GM10266 (cell line): ENCODE results near the gene CCDC69.

Experiments used
- DNase-seq: peaks from one replicate; pipeline ENCODE4 v3.0.0; 2012; ENCODE audit errors: extremely low spot score
- CTCF ChIP-seq: IDR thresholded peaks from 2 replicates; pipeline ENCODE4 v1.5.1; 2012; ENCODE audit warnings: mild to moderate bottlenecking, low read depth; ENCODE audit not compliant: control insufficient read depth, insufficient read depth; ENCODE audit errors: missing control alignments

Gene CCDC69

GRCh38 chr5:151252762-151253604 is 29.1 kb upstream of the CCDC69 start, which contains the start of gene GM2A:
GM2A (plus strand) TSS chr5:151253185; CDS start chr5:151253217, 32 bp downstream.
- peak; percentile 93 for DNase-seq
- TF ChIP-seq CTCF, result no peak

DNA sequence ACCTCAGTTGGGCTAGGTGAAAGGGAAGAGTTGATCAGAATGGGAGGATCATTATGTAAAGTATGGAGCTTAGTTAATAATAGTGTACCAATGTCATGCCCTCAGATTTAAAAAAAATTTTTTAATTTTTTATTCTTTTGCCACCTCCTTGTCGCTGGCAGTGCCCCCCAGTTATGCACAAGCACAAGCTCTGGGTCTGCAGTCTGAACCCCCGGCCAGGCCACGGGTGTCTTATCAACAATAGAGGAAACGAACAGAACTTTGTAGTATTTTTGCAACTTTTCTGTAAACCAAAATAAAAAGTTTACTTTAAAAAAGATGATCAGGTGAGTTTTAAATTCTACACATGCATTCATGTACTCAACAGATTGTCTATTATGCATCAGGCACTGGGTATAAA is 27.7 kb upstream of the CCDC69 start:
- TF ChIP-seq CTCF, result no peak
- DNase-seq, result no peak

- DNase-seq, result no peak
- TF ChIP-seq CTCF, result no peak
These were observed 27.2 kb upstream of the CCDC69 start for GRCh38 chr5:151251001-151251551.

GRCh38 chr5:151250346-151251000 is 26.6 kb upstream of the CCDC69 start:
- TF ChIP-seq CTCF, result no peak
- no peak for DNase-seq

DNA sequence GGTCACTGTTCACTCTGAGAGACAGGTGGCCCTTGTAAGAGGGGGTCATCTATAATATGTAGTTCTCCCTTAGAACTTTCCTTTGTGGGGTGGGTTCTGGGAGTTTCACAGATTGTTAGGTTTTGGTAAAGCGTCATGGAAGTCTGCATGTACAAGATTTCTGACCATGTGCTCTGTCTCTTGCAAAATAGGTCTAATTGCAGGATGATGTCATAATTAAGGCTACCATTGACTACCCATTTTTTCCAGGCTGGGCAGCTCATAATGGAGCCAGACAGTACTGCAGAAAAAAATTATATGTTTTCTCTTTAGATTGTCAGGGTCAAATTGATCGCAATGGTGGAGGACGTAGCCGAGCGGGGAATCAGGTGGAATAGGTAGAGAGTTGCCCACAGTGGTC is 25.4 kb upstream of the CCDC69 start:
- no peak for TF ChIP-seq CTCF
- DNase-seq, result no peak

DNA sequence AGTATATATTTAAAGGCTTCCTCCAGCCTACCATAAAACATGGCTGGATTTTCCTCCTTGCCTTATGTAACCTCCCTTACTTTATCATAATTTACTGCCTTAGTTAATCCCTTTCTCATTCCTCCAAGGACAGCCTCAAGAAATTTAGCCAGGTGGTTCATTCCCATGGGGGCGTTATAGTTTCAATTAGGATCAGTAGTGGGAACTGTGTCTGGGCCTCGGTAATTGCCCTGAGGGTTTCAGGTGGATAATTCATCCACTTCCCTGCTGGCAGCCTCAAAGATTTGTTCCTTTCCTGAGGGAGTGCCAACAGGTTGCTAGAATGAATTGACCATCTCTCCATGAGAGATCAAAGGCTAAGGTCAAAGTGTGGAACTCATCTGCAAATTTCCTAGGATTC is 24.8 kb upstream of the CCDC69 start:
- DNase-seq, result no peak
- no peak for TF ChIP-seq CTCF

DNA sequence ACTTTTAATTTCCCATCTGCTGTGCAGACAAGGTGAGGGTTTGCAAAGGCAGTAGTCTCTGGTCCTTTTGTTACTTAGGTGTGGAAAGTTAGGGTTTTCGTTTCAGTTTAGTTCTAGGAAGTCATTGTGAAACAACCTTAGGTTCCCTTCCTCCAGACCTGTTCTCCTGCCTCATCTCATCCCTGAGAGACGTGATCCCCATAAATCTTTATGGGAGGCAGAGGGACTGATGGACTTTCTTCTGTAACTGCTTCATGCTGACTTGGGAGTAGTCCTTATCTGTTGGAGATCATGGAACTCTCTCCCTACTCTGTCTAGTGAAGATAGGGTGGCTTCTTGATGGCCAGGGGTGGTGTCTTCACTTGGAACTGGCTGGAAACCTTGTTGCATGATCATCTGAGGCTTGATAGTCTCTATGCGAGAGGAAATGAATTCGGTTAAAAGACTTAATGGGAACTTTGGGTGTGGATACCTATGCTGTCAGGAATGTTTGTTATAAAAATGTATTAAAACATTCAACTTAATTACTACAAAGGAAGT is 21.9 kb upstream of the CCDC69 start:
- no peak for DNase-seq
- TF ChIP-seq CTCF, result no peak
